Subcutaneous adipose tissue (tissue), 4 donors: ENCODE measurements around the gene SP140. TPM values are rescaled to one million over a fixed set of nuclear protein-coding genes. Genes with fewer than 3 reads are reported as not detected.

Experiments used
- total RNA-seq, 4 donors: library from RNA; depleted of rRNA; stranded (reverse); fragments of >200 nt; gene quantifications; one replicate each; pipeline ENCODE4 v1.1.0, GENCODE V29; 2016
- TF ChIP-seq, protein P1 (sequence below): fragments of 450-650 bp; IDR thresholded peaks from one replicate; pipeline ENCODE4 v1.5.1; 2016; ENCODE audit warnings: low read depth, mild to moderate bottlenecking, control low read depth, antibody characterized with exemption, moderate library complexity

The SP140 gene
- total RNA-seq, 4 donors from 2014 or later = 0.19 to 4.2 (median 2.9) TPM

DNA sequence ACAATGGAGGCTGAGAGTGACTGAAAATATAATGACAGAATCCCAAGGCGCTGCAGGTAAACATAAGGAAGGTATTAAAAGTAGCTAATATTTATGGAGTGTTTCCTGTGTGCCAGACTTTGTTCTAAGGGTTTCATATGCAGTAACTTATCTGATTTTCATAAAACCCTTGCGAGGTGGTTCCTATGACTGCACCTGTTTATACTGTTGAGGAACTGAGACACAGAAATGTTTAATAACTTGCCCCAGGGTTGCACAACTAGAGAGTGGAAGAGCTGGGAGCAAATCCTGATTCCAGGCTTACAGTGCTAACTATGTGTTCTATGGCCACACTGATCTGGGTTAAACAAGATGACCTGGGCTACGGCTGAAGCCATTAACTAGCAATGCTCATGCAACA lies 8.1 kb upstream of the SP140 start:
- TF ChIP-seq, protein P1, sequence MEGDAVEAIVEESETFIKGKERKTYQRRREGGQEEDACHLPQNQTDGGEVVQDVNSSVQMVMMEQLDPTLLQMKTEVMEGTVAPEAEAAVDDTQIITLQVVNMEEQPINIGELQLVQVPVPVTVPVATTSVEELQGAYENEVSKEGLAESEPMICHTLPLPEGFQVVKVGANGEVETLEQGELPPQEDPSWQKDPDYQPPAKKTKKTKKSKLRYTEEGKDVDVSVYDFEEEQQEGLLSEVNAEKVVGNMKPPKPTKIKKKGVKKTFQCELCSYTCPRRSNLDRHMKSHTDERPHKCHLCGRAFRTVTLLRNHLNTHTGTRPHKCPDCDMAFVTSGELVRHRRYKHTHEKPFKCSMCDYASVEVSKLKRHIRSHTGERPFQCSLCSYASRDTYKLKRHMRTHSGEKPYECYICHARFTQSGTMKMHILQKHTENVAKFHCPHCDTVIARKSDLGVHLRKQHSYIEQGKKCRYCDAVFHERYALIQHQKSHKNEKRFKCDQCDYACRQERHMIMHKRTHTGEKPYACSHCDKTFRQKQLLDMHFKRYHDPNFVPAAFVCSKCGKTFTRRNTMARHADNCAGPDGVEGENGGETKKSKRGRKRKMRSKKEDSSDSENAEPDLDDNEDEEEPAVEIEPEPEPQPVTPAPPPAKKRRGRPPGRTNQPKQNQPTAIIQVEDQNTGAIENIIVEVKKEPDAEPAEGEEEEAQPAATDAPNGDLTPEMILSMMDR = no peak

DNA sequence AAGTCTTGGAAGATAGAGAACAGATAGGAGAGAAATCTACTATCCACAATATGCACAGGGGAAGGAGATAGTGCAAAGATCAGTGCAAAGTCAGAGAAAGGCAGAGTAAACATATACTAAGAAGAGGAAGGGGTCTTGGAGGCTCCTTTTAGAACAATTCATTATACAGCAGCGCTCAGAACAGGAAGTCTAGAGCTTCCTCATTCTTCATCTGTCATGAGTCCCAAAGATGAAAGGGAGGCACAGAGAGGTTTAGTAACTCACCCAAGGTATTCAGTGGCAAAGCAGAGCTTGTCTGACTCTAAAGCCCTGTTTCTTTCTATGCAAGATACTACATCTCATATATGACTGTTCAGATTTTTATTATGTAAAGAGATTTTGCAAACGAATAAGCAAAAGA lies 7.1 kb upstream of the SP140 start:
- TF ChIP-seq, protein P1 = no peak

DNA sequence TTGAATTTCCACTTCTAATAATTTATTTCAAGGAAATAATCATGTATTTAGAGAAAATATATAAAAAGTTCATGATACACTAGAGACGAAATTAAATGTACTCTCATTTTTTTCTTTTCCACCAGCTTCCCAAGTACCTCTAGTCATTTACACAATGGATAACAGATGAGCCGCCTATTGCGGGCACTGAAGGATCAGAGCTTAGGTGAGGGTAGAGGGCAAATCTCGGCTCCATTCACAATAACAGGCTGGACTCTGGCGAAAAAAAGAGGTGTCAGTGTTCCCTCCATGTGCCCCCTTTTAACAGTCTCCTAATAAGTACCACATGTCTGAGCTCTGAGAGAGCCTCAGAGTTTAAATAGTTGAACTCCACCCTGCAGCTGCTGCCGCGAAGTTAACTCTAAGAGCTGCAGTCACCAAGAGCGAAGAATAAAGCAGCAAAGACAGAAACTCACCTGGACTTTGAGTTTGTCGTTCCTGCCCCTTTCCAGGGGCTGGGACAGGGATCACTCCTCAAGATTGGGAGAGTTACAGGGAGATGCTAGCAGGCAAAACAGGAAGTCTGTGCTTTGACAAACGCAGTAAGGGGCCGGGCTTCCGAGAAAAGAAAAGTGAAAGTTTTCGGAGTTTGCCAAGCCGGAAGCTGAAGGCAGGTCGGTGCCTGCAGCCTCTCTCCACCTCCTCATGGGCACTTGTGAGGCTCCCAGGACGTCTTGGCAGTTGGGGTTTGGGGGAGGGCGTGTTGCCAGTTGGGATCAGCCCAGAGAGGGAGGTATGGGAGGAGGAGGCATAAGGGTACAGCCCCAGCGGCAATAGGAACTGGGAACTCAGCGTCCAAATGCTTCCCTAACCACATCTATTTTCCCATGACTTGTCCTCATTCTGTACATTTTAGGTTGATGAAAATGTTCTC lies 5.9 kb upstream of the SP140 start, which contains the start of gene SP110:
Gene SP110 (minus strand): TSS at position 566 of the 913 bp plus-strand sequence. CDS start 3,057 bp downstream, outside the sequence.
- TF ChIP-seq, protein P1 = no peak

DNA sequence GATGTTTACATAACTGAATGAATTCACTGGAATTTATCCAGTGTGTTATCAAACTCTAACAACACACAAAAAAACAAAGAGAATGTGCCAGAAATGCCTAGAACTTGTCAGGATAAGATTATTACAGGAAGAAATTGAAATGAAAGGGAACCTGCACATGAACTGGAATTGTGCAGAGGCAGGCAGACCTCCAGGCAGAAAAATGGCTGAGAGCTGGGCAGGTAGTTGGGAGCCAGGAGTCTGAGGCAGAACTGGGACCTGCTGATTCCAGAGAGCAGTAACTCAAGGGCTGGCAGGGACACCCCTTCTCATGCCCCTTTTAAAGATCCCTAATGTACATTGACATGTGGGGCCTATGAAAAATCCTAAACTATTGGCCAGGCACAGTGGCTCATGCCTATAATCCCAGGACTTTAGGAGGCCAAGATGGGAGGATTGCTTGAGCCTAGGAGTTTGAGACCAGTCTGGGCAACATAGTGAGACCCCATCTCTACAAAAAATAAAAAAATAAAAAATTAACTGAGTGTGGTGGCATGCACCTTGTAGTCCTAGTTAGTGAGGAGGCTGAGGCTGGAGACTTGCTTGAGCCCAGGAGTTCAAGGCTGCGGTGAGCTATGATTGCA lies 5.1 kb upstream of the SP140 start:
- TF ChIP-seq, protein P1 = no peak

DNA sequence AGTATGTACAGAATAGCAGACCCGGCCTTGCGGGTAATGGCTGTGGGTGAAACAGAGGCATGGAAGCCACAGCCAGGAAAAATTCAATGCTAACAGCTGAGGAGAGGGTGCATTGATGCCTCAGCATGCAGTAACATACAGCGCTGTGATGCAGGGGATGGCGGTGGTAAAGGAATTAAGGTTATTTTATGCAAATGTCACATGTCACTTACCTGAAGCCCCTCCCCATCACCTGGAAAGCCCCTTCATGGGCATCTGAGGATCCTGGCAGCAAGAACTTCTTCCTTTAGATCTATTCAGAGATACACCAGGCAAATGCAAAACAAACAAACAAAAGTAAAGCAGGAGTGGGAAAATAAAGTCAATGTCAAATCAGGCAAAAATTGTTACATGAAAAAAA lies 4.0 kb upstream of the SP140 start:
- TF ChIP-seq, protein P1 = no peak

DNA sequence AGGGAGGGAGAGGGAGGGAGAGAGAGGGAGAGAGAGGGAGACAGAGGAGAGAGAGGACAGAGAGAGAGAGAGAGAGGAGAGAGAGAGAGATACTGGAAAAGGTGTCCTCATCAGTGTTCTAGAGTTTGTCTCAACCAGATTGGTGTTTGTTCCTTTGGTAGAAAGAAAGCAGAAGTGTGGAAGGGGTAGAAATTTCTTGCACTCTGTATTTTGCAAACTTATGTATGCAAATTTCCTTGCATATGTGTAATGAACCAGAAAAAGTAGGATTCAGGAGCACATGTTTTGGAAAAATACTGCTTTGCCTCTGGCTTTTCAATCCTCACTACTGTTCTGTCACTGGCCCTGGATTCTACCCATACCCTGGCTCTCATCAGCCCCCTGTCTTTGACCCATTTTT lies 1.1 kb upstream of the SP140 start:
- TF ChIP-seq, protein P1 = no peak

DNA sequence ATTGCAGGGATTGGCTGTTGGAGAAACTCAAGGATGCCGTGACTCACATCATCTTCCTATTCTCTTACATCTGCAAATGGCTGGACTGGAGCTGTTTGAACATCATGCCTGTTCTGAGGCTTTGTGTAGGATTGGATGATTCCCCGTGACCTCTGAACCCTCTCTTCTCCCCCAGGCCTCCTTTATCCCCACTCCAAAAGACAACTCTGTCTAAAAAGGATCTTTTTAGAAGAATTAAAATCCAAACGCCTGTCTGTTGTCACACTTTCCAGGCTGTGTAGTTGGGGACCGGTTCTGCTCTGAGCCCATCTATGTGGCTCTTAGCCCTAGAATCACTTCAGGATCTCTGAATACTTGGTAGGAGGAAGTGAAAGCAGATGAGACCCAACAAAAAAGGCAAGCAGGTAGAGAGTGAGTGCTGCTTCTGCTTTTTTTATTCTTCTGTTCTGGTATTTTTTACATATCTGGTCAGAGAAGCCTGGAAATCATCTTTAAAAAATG lies 565 bp downstream of the SP140 start:
- TF ChIP-seq, protein P1 = no peak
